Mesenchymal stem cell (in vitro differentiated cells and primary cell): Measurements from ENCODE around the gene GPR15.

Source experiments
- DNase-seq: peaks from one replicate; pipeline ENCODE4 v3.0.0-alpha.2; 2013
- H2AFZ ChIP-seq: one replicate; pipeline ENCODE4 v1.6.1; 2013; ENCODE audit warnings: low read depth, mild to moderate bottlenecking, control low read depth, inconsistent platforms, low read length, moderate library complexity
- H2AK5ac ChIP-seq: 2 replicates; pipeline ENCODE4 v1.6.1; 2013; ENCODE audit warnings: low read length, moderate library complexity, mild to moderate bottlenecking, inconsistent platforms; ENCODE audit not compliant: severe bottlenecking
- H2BK120ac ChIP-seq: one replicate; pipeline ENCODE4 v1.6.1; 2013; ENCODE audit warnings: low read depth, mild to moderate bottlenecking, inconsistent platforms, low read length, moderate library complexity
- H2BK12ac ChIP-seq, 2 experiments: one replicate each; pipeline ENCODE4 v1.6.1; 2013; ENCODE audit warnings: inconsistent platforms in 2 of 2, low read length in 2 of 2, mild to moderate bottlenecking in 2 of 2, moderate library complexity in 2 of 2, control low read depth in 1 of 2
- H2BK15ac ChIP-seq: one replicate; pipeline ENCODE4 v1.6.1; 2013; ENCODE audit warnings: mild to moderate bottlenecking, low read depth, inconsistent platforms; ENCODE audit not compliant: poor library complexity, severe bottlenecking
- H2BK5ac ChIP-seq: 2 replicates; pipeline ENCODE4 v1.6.1; 2013; ENCODE audit warnings: low read depth, mild to moderate bottlenecking, low read length, control low read depth, inconsistent platforms; ENCODE audit not compliant: poor library complexity, severe bottlenecking
- H3K14ac ChIP-seq, 2 experiments: one replicate each; pipeline ENCODE4 v1.6.1; 2013; ENCODE audit warnings: inconsistent platforms in 2 of 2, low read length in 2 of 2, control low read depth in 1 of 2, mild to moderate bottlenecking in 1 of 2, moderate library complexity in 1 of 2
- H3K18ac ChIP-seq, 2 experiments: one replicate each; pipeline ENCODE4 v1.6.1; 2013; ENCODE audit warnings: inconsistent platforms in 2 of 2, low read length in 2 of 2, control low read depth in 1 of 2, low read depth in 1 of 2, mild to moderate bottlenecking in 1 of 2
- H3K23ac ChIP-seq, 2 experiments: one replicate each; pipeline ENCODE4 v1.6.1; 2013; ENCODE audit warnings: inconsistent platforms in 2 of 2, low read length in 2 of 2, mild to moderate bottlenecking in 2 of 2, moderate library complexity in 2 of 2, control low read depth in 1 of 2
- H3K27ac ChIP-seq: 2 replicates; pipeline ENCODE4 v1.5.1; 2013; ENCODE audit warnings: mild to moderate bottlenecking, moderate library complexity, low read length, control low read depth, inconsistent platforms; ENCODE audit not compliant: poor library complexity, severe bottlenecking
- H3K27me3 ChIP-seq, 2 experiments: 2 replicates each; pipeline versions ENCODE4 v1.6.1 to v1.7.0; 2013; ENCODE audit warnings: low read length in 2 of 2, mild to moderate bottlenecking in 2 of 2, moderate library complexity in 2 of 2, control low read depth in 1 of 2, inconsistent platforms in 1 of 2; ENCODE audit not compliant: control insufficient read depth in 1 of 2, insufficient read depth in 1 of 2
- H3K36me3 ChIP-seq, 2 experiments: 2 replicates each; pipeline versions ENCODE4 v1.6.1 to v1.7.0; 2013; ENCODE audit warnings: low read length in 2 of 2, control low read depth in 1 of 2, inconsistent platforms in 1 of 2, low read depth in 1 of 2, mild to moderate bottlenecking in 1 of 2; ENCODE audit not compliant: insufficient read depth in 2 of 2, control insufficient read depth in 1 of 2
- H3K4ac ChIP-seq, 2 experiments: one replicate each; pipeline ENCODE4 v1.6.1; 2013; ENCODE audit warnings: inconsistent platforms in 2 of 2, low read length in 2 of 2, mild to moderate bottlenecking in 2 of 2, moderate library complexity in 2 of 2, control low read depth in 1 of 2, low read depth in 1 of 2
- H3K4me1 ChIP-seq: 2 replicates; pipeline ENCODE4 v1.6.1; 2013; ENCODE audit warnings: low read depth, low read length, control low read depth; ENCODE audit not compliant: control insufficient read depth, insufficient read depth
- H3K4me2 ChIP-seq: 2 replicates; pipeline ENCODE4 v1.6.1; 2013; ENCODE audit warnings: low read length, mild to moderate bottlenecking, inconsistent platforms; ENCODE audit not compliant: poor library complexity, severe bottlenecking
- H3K4me3 ChIP-seq, 2 experiments: 2 replicates each; pipeline versions ENCODE4 v1.5.1 to v1.7.0; 2013; ENCODE audit warnings: low read length in 2 of 2, mild to moderate bottlenecking in 2 of 2, control low read depth in 1 of 2, low read depth in 1 of 2; ENCODE audit not compliant: insufficient read depth in 1 of 2
- H3K79me1 ChIP-seq: replicated peaks from 2 replicates; pipeline ENCODE4 v1.6.1; 2013; ENCODE audit warnings: mild to moderate bottlenecking, control low read depth, low read length, inconsistent platforms; ENCODE audit not compliant: poor library complexity, severe bottlenecking
- H3K9ac ChIP-seq: 2 replicates; pipeline ENCODE4 v1.7.0; 2013; ENCODE audit warnings: mild to moderate bottlenecking, low read length, moderate library complexity
- H3K9me3 ChIP-seq: 2 replicates; pipeline ENCODE4 v1.7.0; 2013; ENCODE audit warnings: mild to moderate bottlenecking, low read length; ENCODE audit not compliant: control insufficient read depth
- H4K8ac ChIP-seq: one replicate; pipeline ENCODE4 v1.6.1; 2013; ENCODE audit warnings: inconsistent platforms, mild to moderate bottlenecking, low read length, moderate library complexity
- H4K91ac ChIP-seq: one replicate; pipeline ENCODE4 v1.6.1; 2013; ENCODE audit warnings: mild to moderate bottlenecking, low read length, inconsistent platforms
- WGBS: methylation state at CpG from one replicate; pipeline ENCODE4 v1.1.7; 2013; ENCODE audit warnings: mixed read lengths; 5-methylcytosine and 5-hydroxymethylcytosine counted together

Gene GPR15

GRCh38 chr3:98514948-98515347 is 16.8 kb upstream of the GPR15 start:
- no peak for DNase-seq
- no CpG with 5 or more reads among the region's 1 CpG for WGBS
- H3K4me3 ChIP-seq = no peak overlapping the region

DNA sequence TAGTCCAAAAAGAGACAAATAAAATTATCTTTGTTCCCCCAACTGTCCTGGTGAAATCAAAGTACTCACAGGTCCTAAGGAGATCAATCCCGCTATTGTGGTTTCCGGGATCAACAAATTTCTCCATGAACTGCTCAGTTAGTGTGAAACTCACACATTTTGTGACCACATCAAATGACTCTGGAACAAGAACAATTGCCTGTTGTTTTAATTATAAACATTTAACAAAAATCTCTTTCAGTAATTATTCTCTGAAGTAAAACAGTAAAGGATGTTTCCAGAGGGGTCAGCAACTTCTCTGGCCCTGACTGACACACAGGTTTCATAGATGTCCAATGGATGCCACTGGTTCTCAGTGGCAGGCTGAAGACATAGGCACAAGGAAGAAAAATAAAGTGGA is 13.0 kb upstream of the GPR15 start:
- Histone ChIP-seq H2AFZ (no peak overlapping the region), H3K36me3 (peaks cover 2 to 65% of the 10 kb centered on the region in 2 experiments), H3K27ac (no peak overlapping the region), H3K4me3 (no peak overlapping the region), H2BK120ac (no peak overlapping the region), H3K4me2 (no peak overlapping the region), H2BK12ac (no peak overlapping the region), H3K23ac (no peak overlapping the region), H3K9me3 (no peaks in the 10 kb centered on the region), H3K4me1 (no peaks in the 10 kb centered on the region), H2BK15ac (no peak overlapping the region), H3K18ac (no peak overlapping the region), H4K8ac (no peak overlapping the region), H3K14ac (no peak overlapping the region), H3K79me1 (peaks cover 15% of the 10 kb centered on the region), H2AK5ac (no peak overlapping the region), H3K4ac (no peak overlapping the region), H3K9ac (no peak overlapping the region), H4K91ac (no peak overlapping the region), H2BK5ac (no peak overlapping the region), H3K27me3 (no peaks in the 10 kb centered on the region)
- 100% methylated on average over 2 of the region's 2 CpGs for WGBS
- no peak for DNase-seq

More at GRCh38 chr3:98514948-98515347, 16.8 kb upstream of the GPR15 start:
- Histone ChIP-seq H3K18ac (no peak overlapping the region), H2BK15ac (no peak overlapping the region), H4K91ac (no peak overlapping the region), H4K8ac (no peak overlapping the region), H3K4me2 (no peak overlapping the region), H3K4ac (no peak overlapping the region), H3K36me3 (peaks cover 2 to 53% of the 10 kb centered on the region in 2 experiments), H3K27ac (no peak overlapping the region), H3K14ac (no peak overlapping the region), H3K23ac (no peak overlapping the region), H3K27me3 (no peaks in the 10 kb centered on the region), H2BK12ac (no peak overlapping the region), H2AK5ac (no peak overlapping the region), H2BK5ac (no peak overlapping the region), H3K4me1 (no peaks in the 10 kb centered on the region), H2AFZ (no peak overlapping the region), H3K79me1 (peaks cover 14% of the 10 kb centered on the region), H3K9ac (no peak overlapping the region), H3K9me3 (no peaks in the 10 kb centered on the region), H2BK120ac (no peak overlapping the region)

GRCh38 chr3:98519351-98519750 is 12.4 kb upstream of the GPR15 start:
- Histone ChIP-seq H2BK12ac (no peak overlapping the region), H3K27ac (no peak overlapping the region), H3K4me2 (no peak overlapping the region), H3K23ac (no peak overlapping the region), H3K4me1 (no peaks in the 10 kb centered on the region), H3K9ac (no peak overlapping the region), H2AK5ac (no peak overlapping the region), H3K4me3 (no peak overlapping the region), H3K36me3 (peaks cover 2 to 65% of the 10 kb centered on the region in 2 experiments), H2BK15ac (no peak overlapping the region), H4K8ac (no peak overlapping the region), H3K14ac (no peak overlapping the region), H4K91ac (no peak overlapping the region), H3K9me3 (no peaks in the 10 kb centered on the region), H2BK5ac (no peak overlapping the region), H3K4ac (no peak overlapping the region), H2BK120ac (no peak overlapping the region), H3K18ac (no peak overlapping the region), H3K27me3 (no peaks in the 10 kb centered on the region), H3K79me1 (peaks cover 15% of the 10 kb centered on the region), H2AFZ (no peak overlapping the region)
- WGBS = 98% methylated on average over 1 of the region's 1 CpG
- DNase-seq = peak; percentile 20

DNA sequence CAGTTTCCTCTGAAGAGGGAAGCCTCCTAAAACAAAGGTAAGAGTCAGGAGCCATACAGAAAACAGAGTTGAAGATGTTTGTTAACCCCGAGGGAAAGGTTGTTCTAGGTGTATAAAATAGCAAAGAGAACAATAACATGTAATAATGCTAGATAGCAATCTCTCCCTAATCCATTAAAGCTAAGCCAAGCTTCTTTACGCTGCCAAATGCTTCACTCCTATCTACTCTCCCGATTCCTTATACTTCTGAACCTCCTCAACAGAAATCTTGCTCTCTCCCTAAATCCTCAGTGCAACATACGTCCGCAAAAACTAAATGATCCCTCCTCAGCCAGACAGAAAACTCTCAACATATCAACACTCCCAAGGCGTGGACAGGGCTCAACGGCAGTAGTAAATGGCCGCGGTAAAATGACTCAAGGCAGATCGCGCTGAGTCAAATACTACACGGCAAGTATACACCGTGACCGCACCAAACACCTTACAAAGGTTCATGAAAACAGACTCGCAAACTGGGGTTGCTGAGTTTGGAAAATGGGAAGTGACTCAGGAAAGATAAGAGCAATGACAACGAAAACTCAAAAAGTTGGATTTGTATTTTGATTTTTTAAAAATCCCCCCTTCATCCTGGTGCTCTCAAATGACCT is 9.8 kb upstream of the GPR15 start:
- peak overlapping the region; percentile 80 for H2BK15ac ChIP-seq
- H2BK120ac ChIP-seq = peak overlapping the region; percentile 92
- H3K18ac ChIP-seq = peak overlapping the region in 1 of 2 experiments; percentile 90
- H3K9me3 ChIP-seq = no peaks in the 10 kb centered on the region
- H3K27ac ChIP-seq = peak overlapping the region; percentile 72
- H3K9ac ChIP-seq = peak overlapping the region; percentile 97
- H3K4ac ChIP-seq = peak overlapping the region in 1 of 2 experiments; percentile 85
- no peak overlapping the region for H3K23ac ChIP-seq
- no peak overlapping the region for H4K8ac ChIP-seq
- peak overlapping the region; percentile 84 for H3K4me2 ChIP-seq
- peaks cover 9% of the 10 kb centered on the region for H3K79me1 ChIP-seq
- H2AK5ac ChIP-seq = no peak overlapping the region
- no peak overlapping the region for H3K14ac ChIP-seq
- H4K91ac ChIP-seq = no peak overlapping the region
- no peaks in the 10 kb centered on the region for H3K4me1 ChIP-seq
- peak overlapping the region; percentile 91 for H2BK5ac ChIP-seq
- peak; percentile 80 for DNase-seq
- peaks cover 0 to 41% of the 10 kb centered on the region in 2 experiments for H3K36me3 ChIP-seq
- no peak overlapping the region for H2AFZ ChIP-seq
- H3K4me3 ChIP-seq = peak overlapping the region; percentile 95 to 96
- H2BK12ac ChIP-seq = no peak overlapping the region
- no peaks in the 10 kb centered on the region for H3K27me3 ChIP-seq
- WGBS = 2% methylated on average over 11 of the region's 16 CpGs
